NCI-H510A treated with DMSO at 0.1 percent for 48 hours (cell line): Measurements from ENCODE around the gene PTPN6.
A peak's percentile ranks its signal among the peaks of the same experiment; 100 is the strongest.
"Not testable (repeated sequence)": the region's sequence is repeated elsewhere in the genome, so short reads cannot be mapped to it uniquely, and the experiment has no call there.

ENCODE experiments used
- DNase-seq: peaks from one replicate; lab custom pipeline; 2025; lab: John Stamatoyannopoulos, UW

Gene PTPN6

GRCh38 chr12:6950811-6951540, at the start of gene PTPN6:
PTPN6 (plus strand) TSS chr12:6951356; CDS start chr12:6951513, 157 bp downstream.
- DNase-seq = no peak

DNA sequence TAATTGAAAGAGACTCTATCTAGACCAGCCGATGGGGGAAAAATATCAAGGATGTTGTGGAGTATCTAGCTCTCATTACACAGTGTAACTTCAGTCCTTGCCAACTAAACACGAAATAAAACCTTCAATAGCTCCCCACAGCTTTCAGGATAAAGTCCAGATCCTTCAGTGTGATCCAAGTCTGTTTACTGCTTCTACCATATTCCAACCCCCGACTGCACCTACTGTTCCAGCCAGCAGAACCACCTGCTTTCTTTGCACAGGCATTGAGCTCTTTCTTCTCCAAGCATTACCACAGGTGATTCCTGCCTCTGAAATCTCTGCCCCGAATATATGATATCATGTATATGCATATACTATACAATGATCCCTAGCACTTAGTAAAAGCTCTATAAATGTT, 48.7 kb upstream of the PTPN6 start:
- no peak for DNase-seq

DNA sequence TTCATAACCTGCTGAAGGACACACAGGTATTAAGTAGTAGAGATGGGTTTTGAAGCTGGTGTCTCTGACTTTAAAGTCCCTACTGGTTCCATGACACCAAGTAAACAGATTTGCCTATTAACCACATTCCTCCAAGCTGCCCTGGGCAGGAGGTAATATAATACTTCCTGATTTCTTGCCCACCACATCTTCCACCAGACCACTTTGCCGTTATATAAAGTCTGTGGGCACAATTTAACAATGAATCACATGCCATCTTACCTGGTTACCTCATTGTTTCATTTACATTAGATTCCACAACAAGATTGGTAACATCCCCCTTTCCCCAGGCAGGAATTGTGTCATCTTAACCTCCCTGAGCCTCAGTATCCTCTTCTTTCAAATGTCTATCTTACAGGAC, 47.4 kb upstream of the PTPN6 start:
- no peak for DNase-seq

- peak; percentile 90 for DNase-seq
Observed at GRCh38 chr12:6904280-6905276, 46.6 kb upstream of the PTPN6 start, which contains the start of gene LRRC23. LRRC23 (plus strand) TSS chr12:6904822; CDS start chr12:6905634, 812 bp downstream.

DNA sequence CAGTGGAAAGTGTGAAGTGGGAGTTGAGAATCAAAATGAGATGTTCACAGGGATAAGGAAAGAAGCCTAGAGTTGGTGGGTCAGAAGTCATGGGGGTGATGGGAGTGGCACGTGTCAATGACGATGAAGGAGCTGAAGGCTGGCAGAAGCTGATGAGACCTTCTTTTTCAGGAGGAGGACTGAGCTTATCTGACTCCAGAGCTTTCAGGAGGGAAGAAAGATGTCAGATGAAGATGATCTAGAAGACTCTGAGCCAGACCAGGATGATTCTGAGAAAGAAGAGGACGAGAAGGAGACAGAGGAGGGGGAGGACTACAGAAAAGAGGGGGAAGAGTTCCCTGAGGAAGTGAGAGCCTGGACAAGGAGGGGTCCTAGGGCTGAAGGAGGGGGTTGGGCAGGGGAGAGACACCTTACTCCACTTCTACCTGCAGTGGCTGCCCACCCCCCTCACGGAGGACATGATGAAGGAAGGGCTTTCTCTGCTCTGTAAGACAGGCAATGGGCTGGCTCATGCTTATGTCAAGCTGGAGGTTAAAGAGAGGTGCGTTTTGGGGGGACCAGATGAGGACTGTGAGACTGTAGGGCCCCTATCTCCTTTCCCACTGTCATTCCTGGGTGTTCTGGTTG, 45.6 kb upstream of the PTPN6 start:
- DNase-seq = no peak

- DNase-seq = not testable (repeated sequence)
Observed at GRCh38 chr12:6908141-6908540, 43.0 kb upstream of the PTPN6 start.

DNA sequence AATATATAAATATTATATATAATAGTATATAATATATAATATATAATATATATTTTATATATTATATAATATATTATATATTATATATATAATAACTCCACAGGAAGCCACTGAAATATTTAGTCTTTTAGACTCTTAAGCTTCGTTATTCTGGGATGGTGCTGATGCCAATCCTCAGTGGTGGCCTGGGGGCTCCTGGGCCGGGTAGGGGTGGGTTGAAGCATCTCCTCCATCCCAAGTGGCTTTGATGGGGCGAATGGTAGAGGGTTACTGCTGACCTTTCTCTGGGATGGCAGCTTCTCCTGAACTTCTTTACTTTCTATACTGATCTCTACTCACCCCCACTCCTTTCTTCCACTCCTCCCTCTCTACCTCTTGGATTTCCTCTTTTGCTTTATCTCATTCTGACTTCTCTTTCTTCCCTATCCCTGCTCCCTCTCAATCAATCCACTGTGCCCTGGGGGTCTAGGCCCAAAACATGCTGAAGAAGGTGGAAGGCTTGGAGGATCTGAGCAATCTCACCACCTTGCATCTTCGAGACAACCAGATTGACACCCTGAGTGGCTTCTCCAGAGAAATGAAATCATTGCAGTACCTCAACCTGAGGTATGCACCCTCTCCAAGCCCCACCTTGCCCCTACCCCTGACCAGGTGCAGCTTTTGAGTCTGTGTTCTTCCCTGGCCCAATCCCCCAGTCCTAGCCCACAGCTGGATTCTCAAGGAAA, 41.6 kb upstream of the PTPN6 start:
- no peak for DNase-seq

DNA sequence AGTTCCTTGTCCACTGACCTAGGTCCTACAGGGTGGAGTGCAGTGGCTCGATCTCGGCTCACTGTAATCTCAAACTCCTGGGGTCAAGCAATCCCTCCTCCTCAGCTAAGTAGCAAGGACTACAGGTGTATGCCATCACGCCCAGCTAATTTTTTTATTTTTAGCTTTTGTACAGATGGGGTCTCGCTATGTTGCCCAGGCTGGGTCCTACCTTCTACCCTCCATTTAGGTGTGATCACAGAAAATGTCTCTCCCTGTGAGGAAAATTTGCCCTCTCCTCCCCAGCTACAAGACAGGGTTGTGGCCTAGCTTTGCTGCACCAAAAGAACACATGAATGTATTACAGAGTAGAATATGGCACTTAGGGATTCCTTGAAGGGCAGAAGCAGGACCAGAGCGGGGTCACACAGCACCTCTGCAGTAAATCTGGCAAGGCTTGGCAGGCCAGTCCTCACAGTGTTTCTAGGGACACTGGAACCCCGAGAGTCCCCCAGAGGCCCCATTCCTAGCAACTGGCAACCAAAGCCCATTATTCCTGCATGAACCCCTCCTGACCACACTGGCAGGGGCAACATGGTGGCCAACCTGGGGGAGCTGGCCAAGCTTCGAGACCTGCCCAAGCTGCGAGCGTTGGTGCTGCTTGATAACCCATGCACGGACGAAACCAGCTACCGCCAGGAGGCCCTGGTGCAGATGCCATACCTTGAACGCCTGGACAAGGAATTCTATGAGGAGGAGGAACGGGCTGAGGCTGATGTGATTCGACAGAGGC, 38.8 kb upstream of the PTPN6 start:
- DNase-seq = no peak

DNA sequence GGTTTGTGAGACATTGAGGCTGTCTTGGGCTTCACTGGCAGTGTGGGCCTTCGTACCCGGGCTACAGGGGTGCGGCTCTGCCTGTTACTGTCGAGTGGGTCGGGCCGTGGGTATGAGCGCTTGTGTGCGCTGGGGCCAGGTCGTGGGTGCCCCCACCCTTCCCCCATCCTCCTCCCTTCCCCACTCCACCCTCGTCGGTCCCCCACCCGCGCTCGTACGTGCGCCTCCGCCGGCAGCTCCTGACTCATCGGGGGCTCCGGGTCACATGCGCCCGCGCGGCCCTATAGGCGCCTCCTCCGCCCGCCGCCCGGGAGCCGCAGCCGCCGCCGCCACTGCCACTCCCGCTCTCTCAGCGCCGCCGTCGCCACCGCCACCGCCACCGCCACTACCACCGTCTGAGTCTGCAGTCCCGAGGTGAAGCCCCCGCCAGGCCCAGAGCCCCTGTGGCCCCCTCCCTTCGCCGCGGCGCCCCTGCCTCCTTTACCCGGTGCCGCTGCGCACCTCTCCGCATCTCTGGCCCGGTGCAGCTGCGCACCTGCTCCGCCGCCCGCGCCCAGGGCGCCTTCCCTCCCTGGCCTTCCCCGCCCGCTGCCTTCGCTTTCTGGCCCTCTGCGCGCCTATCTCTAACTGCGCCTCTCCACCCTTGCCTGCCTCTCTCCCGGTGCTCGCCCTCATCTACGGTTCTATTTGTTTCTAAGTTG, 36.8 kb upstream of the PTPN6 start, which contains the start of gene ENO2:
Gene ENO2 (plus strand): TSS at position 335 of the 701 bp plus-strand sequence. CDS start 1,253 bp downstream, outside the sequence.
- peak; percentile 30 for DNase-seq

- DNase-seq = no peak
Observed at GRCh38 chr12:6914947-6915788, 36.0 kb upstream of the PTPN6 start.

- no peak for DNase-seq
Observed at GRCh38 chr12:6915789-6916285, 35.3 kb upstream of the PTPN6 start.

DNA sequence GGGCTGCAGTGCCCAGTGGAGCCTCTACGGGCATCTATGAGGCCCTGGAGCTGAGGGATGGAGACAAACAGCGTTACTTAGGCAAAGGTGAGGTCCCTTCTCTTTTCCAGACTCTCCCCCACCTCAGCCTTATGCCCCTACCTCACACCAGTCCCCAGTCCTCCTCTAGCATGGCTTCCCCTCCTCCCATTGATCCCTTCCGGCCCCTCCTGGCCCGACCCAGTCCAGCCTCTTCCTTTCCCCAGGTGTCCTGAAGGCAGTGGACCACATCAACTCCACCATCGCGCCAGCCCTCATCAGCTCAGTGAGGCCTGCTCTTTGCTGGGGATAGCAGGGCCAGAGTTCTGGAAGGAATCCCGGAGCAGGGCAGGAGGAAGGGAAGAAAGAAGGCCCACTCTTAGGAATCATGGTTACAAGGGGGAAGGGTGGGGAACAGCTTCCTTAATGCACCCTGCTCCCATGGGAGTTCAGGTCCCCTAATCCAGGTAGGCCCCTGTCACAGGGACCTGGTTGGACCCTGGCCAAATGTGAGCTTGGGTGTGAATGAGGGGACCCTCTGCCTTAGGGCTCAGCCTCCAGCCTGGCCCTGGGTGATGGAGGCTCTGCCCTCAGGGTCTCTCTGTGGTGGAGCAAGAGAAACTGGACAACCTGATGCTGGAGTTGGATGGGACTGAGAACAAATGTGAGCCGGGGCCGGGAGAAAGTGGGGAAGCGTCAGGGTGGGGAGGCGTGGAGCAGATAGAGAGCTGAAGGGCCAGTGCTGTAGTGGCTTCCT, 34.5 kb upstream of the PTPN6 start:
- DNase-seq = no peak

DNA sequence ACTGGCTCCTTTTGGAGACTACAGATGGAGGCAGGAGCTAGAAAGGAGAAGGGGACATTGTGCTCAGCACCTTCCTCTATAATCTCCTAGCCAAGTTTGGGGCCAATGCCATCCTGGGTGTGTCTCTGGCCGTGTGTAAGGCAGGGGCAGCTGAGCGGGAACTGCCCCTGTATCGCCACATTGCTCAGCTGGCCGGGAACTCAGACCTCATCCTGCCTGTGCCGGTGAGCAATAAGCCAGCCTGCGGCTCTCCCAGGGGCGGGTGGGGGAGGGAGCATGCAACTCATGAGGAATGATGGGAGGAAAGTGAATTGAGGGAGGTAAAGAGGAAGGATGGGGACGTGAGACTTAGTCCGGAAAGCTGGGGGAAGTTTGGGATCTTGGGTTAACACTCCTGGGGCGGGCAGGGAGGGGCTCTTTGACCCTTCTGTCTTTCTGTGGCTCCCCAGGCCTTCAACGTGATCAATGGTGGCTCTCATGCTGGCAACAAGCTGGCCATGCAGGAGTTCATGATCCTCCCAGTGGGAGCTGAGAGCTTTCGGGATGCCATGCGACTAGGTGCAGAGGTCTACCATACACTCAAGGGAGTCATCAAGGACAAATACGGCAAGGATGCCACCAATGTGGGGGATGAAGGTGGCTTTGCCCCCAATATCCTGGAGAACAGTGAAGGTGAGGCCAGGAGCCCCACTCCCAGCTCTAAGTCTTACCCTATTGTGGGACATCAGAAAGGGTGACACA, 33.5 kb upstream of the PTPN6 start:
- DNase-seq = no peak

GRCh38 chr12:6919588-6919987, 31.6 kb upstream of the PTPN6 start:
- no peak for DNase-seq

- DNase-seq = no peak
Observed at GRCh38 chr12:6921539-6921938, 29.6 kb upstream of the PTPN6 start.

DNA sequence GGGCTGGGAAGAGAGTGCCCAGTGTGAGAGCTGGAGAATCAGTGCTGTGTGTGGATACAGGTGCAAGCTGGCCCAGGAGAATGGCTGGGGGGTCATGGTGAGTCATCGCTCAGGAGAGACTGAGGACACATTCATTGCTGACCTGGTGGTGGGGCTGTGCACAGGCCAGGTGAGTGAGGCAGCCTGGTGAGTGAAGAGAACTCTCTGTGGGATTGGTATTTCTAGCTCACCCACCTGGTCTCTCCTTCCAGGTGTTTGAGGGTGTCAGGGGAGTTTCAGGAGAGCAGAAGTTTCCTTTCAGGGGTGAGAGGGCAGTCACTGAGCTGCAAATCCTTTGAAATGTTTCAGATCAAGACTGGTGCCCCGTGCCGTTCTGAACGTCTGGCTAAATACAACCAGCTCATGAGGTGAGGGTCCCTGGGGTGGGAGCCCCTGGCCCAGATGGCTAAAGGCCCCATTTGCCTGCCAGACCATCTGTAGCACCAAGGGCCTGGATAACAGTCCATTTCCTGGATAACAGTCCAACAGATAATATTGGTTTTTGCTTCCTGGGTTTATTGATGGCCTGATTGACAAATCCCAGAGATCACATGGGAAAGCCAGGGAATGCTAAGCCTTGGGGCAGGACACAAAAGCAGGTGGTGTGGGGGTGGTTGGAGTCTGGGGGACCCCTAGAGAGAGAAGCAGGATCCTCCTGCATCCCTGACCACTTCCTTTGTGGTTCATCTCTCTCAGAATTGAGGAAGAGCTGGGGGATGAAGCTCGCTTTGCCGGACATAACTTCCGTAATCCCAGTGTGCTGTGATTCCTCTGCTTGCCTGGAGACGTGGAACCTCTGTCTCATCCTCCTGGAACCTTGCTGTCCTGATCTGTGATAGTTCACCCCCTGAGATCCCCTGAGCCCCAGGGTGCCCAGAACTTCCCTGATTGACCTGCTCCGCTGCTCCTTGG, 28.9 kb upstream of the PTPN6 start:
- no peak for DNase-seq
